WTC11 (cell line): Measurements from ENCODE around the gene PICALM. TPM values are rescaled to one million over a fixed set of nuclear protein-coding genes. Genes with fewer than 3 reads are reported as not detected.

ENCODE experiments used
- ATAC-seq: fragments of 200-7000 bp; cut with Tn5 transposase; 2 replicates; pipeline ENCODE4 v1.10.0; 2021; ENCODE audit warnings: mild to moderate bottlenecking, moderate library complexity
- CTCF ChIA-PET: fragments of 300-600 bp; sonication (Branson Sonifier 250); formaldehyde crosslinking; loops from one replicate; lab custom pipeline; 2021; ENCODE audit warnings: antibody characterized with exemption; lab: Charles Lee
- POLR2A ChIA-PET: fragments of 350-600 bp; sonication (Branson Sonifier 250); formaldehyde crosslinking; loops from one replicate; lab custom pipeline; 2021; ENCODE audit warnings: antibody characterized with exemption; lab: Charles Lee
- DNase-seq: peaks from one replicate; pipeline ENCODE4 v3.0.0; 2021; ENCODE audit warnings: low spot score
- H3K27ac Mint-ChIP-seq: 2 replicates; pipeline ENCODE4 v1.8.0; 2021; ENCODE audit warnings: mixed read lengths
- H3K27me3 Mint-ChIP-seq: 2 replicates; pipeline ENCODE4 v1.8.0; 2021; ENCODE audit warnings: low read depth, mild to moderate bottlenecking, moderate library complexity, mixed read lengths
- H3K36me3 Mint-ChIP-seq: 2 replicates; pipeline ENCODE4 v1.8.0; 2021; ENCODE audit warnings: mixed read lengths
- H3K4me1 Mint-ChIP-seq: 2 replicates; pipeline ENCODE4 v1.8.0; 2022; ENCODE audit warnings: mixed read lengths
- H3K4me3 Mint-ChIP-seq: 2 replicates; pipeline ENCODE4 v1.8.0; 2021; ENCODE audit warnings: mild to moderate bottlenecking, moderate library complexity, mixed read lengths
- H3K9me3 Mint-ChIP-seq: 2 replicates; pipeline ENCODE4 v1.8.0; 2021; ENCODE audit warnings: mixed read lengths
- CBFB ChIP-seq: sonication (generic); formaldehyde crosslinking; IDR thresholded peaks from 2 replicates; pipeline ENCODE4 v1.8.1; 2022; ENCODE audit warnings: mild to moderate bottlenecking, low read depth, missing genetic modification reagents
- ETV6 ChIP-seq: sonication (generic); formaldehyde crosslinking; IDR thresholded peaks from 2 replicates; pipeline ENCODE4 v1.8.1; 2022; ENCODE audit warnings: mild to moderate bottlenecking, missing genetic modification reagents
- FOXK1 ChIP-seq: sonication (generic); formaldehyde crosslinking; IDR thresholded peaks from 2 replicates; pipeline ENCODE4 v1.8.0; 2022; ENCODE audit warnings: mild to moderate bottlenecking, moderate library complexity, missing genetic modification reagents
- HMGA2 ChIP-seq: fragments of 250-450 bp; sonication (Bioruptor Pico); IDR thresholded peaks from 2 replicates; pipeline ENCODE4 v1.4.0; 2021; ENCODE audit warnings: mild to moderate bottlenecking, moderate library complexity
- ZBTB21 ChIP-seq: sonication (generic); formaldehyde crosslinking; IDR thresholded peaks from 2 replicates; pipeline ENCODE4 v1.8.1; 2023; ENCODE audit warnings: mild to moderate bottlenecking, missing genetic modification reagents, borderline replicate concordance
- ZNF232 ChIP-seq: sonication (generic); formaldehyde crosslinking; IDR thresholded peaks from 2 replicates; pipeline ENCODE4 v1.8.0; 2022; ENCODE audit warnings: mild to moderate bottlenecking, missing genetic modification reagents
- ZNF396 ChIP-seq: fragments of 250-450 bp; sonication (Bioruptor Pico); IDR thresholded peaks from 2 replicates; pipeline ENCODE4 v1.8.0; 2021; ENCODE audit warnings: mild to moderate bottlenecking, moderate library complexity, borderline replicate concordance
- total RNA-seq: library from RNA; stranded (reverse); gene quantifications from 3 replicates; pipeline ENCODE4 v1.2.3, GENCODE V29; 2021
- TF ChIP-seq, protein P1 (sequence below): sonication (generic); formaldehyde crosslinking; IDR thresholded peaks from 2 replicates; pipeline ENCODE4 v1.8.1; 2022; ENCODE audit warnings: low read depth, missing genetic modification reagents, borderline replicate concordance
- TF ChIP-seq, protein P2 (sequence below): sonication (generic); formaldehyde crosslinking; IDR thresholded peaks from 2 replicates; pipeline ENCODE4 v1.8.0; 2022; ENCODE audit warnings: mild to moderate bottlenecking, missing genetic modification reagents
- TF ChIP-seq, protein P3 (sequence below): fragments of 250-450 bp; sonication (Bioruptor Pico); IDR thresholded peaks from 2 replicates; pipeline ENCODE4 v1.8.0; 2021; ENCODE audit warnings: mild to moderate bottlenecking
- TF ChIP-seq, protein P4 (sequence below): sonication (generic); formaldehyde crosslinking; conservative IDR thresholded peaks from 2 replicates; pipeline ENCODE4 v1.8.1; 2022; ENCODE audit warnings: mild to moderate bottlenecking, missing genetic modification reagents
- TF ChIP-seq, protein P5 (sequence below): fragments of 250-450 bp; sonication (Bioruptor Pico); IDR thresholded peaks from 2 replicates; pipeline ENCODE4 v1.9.0; 2021; ENCODE audit warnings: moderate library complexity, mild to moderate bottlenecking, inconsistent platforms, borderline replicate concordance
- TF ChIP-seq, protein P6 (sequence below): fragments of 200-600 bp; IDR thresholded peaks from 2 replicates; pipeline ENCODE4 v1.8.0; 2022; ENCODE audit warnings: antibody characterized with exemption
- TF ChIP-seq, protein P7 (sequence below): sonication (generic); formaldehyde crosslinking; IDR thresholded peaks from 2 replicates; pipeline ENCODE4 v1.8.1; 2023; ENCODE audit warnings: mild to moderate bottlenecking, missing genetic modification reagents, moderate library complexity

The PICALM gene
- total RNA-seq, 1 experiment from 2014 or later: 69.9 TPM

DNA sequence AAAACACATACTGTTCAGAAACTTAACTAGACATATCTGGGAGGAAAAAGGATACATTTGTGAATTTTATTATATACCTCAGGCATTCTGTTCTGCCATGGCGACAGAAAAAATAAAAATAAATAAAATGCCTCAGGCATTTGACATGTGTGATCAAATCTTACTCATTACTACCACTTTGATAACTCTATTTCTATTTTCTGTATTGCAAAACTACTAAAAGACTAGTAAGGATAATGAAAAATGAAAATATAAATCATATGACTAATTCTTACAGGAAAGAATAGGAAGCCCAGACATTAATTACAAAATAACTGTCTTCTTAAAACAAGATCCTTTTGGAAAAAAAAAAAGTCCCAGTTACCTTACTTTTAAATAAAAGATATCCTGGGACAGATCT, 5.3 kb downstream of the PICALM start (continued):
- TF ChIP-seq ZBTB21 (no peak), HMGA2 (CRISPR knock-in tag) (no peak)
- TF ChIP-seq, protein P1, sequence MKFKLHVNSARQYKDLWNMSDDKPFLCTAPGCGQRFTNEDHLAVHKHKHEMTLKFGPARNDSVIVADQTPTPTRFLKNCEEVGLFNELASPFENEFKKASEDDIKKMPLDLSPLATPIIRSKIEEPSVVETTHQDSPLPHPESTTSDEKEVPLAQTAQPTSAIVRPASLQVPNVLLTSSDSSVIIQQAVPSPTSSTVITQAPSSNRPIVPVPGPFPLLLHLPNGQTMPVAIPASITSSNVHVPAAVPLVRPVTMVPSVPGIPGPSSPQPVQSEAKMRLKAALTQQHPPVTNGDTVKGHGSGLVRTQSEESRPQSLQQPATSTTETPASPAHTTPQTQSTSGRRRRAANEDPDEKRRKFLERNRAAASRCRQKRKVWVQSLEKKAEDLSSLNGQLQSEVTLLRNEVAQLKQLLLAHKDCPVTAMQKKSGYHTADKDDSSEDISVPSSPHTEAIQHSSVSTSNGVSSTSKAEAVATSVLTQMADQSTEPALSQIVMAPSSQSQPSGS (CRISPR knock-in tag): no peak
- TF ChIP-seq, protein P2, sequence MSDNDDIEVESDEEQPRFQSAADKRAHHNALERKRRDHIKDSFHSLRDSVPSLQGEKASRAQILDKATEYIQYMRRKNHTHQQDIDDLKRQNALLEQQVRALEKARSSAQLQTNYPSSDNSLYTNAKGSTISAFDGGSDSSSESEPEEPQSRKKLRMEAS (CRISPR knock-in tag): no peak
- TF ChIP-seq, protein P3, sequence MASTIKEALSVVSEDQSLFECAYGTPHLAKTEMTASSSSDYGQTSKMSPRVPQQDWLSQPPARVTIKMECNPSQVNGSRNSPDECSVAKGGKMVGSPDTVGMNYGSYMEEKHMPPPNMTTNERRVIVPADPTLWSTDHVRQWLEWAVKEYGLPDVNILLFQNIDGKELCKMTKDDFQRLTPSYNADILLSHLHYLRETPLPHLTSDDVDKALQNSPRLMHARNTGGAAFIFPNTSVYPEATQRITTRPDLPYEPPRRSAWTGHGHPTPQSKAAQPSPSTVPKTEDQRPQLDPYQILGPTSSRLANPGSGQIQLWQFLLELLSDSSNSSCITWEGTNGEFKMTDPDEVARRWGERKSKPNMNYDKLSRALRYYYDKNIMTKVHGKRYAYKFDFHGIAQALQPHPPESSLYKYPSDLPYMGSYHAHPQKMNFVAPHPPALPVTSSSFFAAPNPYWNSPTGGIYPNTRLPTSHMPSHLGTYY: no peak
- TF ChIP-seq, protein P4, sequence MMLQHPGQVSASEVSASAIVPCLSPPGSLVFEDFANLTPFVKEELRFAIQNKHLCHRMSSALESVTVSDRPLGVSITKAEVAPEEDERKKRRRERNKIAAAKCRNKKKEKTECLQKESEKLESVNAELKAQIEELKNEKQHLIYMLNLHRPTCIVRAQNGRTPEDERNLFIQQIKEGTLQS (CRISPR knock-in tag): no peak

DNA sequence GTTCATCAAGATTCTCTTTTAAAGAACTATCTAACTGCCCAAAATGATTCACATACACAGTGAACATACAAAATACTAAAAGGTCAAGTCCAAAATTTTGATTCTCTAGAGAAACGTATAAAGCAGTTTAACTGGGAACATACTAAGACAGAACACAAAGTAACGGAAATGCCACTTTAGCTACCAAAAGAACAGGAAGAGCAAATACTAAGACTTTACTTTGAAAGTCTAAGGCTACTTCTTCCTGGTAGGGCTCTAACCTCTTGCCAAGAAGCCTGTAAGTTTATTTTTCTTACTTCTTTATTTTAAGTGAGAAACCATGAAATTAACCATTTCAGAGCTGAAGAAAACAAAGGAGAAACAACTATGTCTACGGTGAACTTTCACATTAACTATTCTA, 6.2 kb downstream of the PICALM start:
- ATAC-seq (no peak), DNase-seq (no peak)
- H3K4me1 Mint-ChIP-seq: peaks cover 81% of the 10 kb centered on the region
- TF ChIP-seq CBFB: no peak
- TF ChIP-seq, protein P5, sequence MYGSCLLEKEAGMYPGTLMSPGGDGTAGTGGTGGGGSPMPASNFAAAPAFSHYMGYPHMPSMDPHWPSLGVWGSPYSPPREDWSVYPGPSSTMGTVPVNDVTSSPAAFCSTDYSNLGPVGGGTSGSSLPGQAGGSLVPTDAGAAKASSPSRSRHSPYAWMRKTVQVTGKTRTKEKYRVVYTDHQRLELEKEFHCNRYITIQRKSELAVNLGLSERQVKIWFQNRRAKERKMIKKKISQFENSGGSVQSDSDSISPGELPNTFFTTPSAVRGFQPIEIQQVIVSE (CRISPR knock-in tag): no peak
- no peaks in the 10 kb centered on the region for H3K36me3 Mint-ChIP-seq
- no peak overlapping the region for H3K4me3 Mint-ChIP-seq
- no peaks in the 10 kb centered on the region for H3K9me3 Mint-ChIP-seq
- H3K27me3 Mint-ChIP-seq: no peaks in the 10 kb centered on the region
- ChIA-PET POLR2A (no interaction called here), CTCF (interaction anchor here (1.2 kb wide), 1 partner anchor 20 kb away, joined by 3 read pairs; no protein-coding TSS in a partner anchor)
- H3K27ac Mint-ChIP-seq: no peak overlapping the region

DNA sequence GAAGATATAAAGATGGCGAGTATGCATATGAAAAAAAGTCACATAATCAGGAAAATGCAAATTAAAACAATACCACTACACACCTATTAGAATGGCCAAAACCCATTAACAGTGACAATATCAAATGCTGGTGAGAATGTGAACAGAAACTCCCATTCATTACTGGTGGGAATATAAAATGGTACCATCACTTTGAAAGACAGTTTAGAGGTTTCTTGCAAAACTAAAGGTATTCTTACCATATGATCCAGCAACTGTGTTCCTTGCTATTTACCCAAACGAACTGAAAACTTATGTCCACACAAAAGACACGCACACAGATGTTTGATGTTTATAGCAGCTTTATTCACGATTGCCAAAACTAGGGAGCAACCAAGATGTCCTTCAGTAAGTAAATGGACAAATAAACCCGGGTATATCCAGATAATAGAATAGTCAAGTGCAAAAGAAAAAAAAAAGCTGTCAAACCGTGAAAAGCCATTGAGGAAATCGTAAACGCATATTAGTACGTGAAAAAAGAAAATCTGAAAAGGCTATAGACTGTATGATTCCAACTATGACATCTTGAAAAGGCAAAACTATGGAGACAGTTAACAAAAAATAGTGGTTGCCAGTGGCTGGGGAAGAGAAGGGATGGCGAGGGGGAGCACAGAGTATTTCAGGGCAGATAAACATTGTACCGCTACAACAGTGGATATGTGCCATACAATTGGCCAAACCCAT, 7.2 kb downstream of the PICALM start:
- H3K4me3 Mint-ChIP-seq: no peak overlapping the region
- TF ChIP-seq ZNF232 (CRISPR knock-in tag) (no peak), ZNF396 (CRISPR knock-in tag) (no peak), ETV6 (CRISPR knock-in tag) (no peak), FOXK1 (CRISPR knock-in tag) (no peak)
- TF ChIP-seq, protein P6, sequence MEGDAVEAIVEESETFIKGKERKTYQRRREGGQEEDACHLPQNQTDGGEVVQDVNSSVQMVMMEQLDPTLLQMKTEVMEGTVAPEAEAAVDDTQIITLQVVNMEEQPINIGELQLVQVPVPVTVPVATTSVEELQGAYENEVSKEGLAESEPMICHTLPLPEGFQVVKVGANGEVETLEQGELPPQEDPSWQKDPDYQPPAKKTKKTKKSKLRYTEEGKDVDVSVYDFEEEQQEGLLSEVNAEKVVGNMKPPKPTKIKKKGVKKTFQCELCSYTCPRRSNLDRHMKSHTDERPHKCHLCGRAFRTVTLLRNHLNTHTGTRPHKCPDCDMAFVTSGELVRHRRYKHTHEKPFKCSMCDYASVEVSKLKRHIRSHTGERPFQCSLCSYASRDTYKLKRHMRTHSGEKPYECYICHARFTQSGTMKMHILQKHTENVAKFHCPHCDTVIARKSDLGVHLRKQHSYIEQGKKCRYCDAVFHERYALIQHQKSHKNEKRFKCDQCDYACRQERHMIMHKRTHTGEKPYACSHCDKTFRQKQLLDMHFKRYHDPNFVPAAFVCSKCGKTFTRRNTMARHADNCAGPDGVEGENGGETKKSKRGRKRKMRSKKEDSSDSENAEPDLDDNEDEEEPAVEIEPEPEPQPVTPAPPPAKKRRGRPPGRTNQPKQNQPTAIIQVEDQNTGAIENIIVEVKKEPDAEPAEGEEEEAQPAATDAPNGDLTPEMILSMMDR: no peak
- TF ChIP-seq, protein P7, sequence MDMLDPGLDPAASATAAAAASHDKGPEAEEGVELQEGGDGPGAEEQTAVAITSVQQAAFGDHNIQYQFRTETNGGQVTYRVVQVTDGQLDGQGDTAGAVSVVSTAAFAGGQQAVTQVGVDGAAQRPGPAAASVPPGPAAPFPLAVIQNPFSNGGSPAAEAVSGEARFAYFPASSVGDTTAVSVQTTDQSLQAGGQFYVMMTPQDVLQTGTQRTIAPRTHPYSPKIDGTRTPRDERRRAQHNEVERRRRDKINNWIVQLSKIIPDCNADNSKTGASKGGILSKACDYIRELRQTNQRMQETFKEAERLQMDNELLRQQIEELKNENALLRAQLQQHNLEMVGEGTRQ: no peak
- CTCF ChIA-PET: interaction anchor here (0.7 kb wide), 1 partner anchor 10 kb away, joined by 3 read pairs; no protein-coding TSS in a partner anchor
- DNase-seq: no peak
- H3K27me3 Mint-ChIP-seq: no peaks in the 10 kb centered on the region
- peak overlapping the region; percentile 7; the same call in 1 of the 2 replicates for H3K27ac Mint-ChIP-seq
- POLR2A ChIA-PET: interaction anchor here (0.7 kb wide), 2 partner anchors 16 to 531 kb away, joined by 3 to 4 read pairs; no protein-coding TSS in a partner anchor
- H3K4me1 Mint-ChIP-seq: peaks cover 75% of the 10 kb centered on the region
- ATAC-seq: no peak
- no peaks in the 10 kb centered on the region for H3K9me3 Mint-ChIP-seq
- H3K36me3 Mint-ChIP-seq: no peaks in the 10 kb centered on the region
